GM19328 (cell line): Measurements from ENCODE around the gene MAP7D2.

Source experiments
- ATAC-seq: cut with Tn5 transposase; IDR thresholded peaks from one replicate; pipeline ENCODE4 v1.9.1; 2021; ENCODE audit warnings: mild to moderate bottlenecking, moderate library complexity; ENCODE audit not compliant: unreplicated experiment

The MAP7D2 gene

DNA sequence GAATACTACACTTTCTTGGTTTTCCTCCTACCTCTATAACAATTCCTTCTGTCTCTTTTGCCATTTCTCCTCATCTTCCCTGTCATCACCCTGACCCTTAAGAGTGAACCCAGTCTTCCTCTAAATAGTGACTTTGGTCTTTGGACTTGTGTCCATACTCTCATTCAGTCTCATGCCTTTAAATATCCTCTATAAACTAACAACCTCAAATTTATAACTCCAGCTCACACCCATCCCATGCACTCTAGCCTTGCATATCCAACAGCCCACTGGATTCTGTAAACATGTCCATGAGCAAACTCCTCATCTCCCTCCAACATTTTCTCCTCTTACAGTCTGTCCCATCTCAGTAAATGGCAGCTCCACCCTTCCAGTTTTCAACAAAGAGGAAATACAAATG lies 140.9 kb downstream of the MAP7D2 start:
- no peak for ATAC-seq

DNA sequence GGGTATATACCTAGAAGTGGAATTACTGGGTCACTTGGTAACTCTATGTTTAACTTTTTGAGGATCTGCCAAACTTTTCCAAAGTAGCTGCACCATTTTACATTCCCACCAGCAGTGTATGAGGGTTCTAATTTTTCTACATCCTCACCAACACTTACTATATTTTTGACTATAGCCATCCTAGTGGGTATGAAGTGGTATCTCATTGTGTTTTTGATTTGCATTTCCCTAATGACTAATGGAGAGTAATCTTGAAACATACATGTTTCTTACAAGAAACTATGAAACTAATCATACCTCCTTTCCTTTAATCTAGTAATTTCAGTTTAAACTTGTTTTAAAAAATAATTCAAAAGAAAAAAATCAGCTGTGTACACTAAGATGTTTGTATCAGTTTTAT lies 143.7 kb downstream of the MAP7D2 start:
- ATAC-seq, result no peak

DNA sequence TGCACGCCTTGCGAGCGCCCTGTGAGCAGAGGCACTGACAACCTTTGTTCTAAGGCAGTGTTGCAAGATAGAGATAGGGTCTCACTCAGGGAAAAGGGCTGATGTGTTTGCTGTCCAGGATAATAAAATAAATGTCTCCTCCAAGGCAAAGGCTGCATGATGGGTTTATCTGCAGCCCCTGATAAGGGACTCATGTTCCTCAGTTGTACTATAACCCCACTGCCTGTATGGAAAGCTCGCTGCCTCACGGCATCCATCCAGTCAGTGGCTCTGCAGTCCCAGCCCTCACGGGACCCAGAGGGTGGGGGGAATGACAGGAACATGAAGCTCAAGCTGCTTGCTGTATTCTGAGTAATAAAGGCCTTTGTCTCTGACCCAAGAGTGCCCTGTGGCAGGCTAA lies 148.4 kb downstream of the MAP7D2 start:
- ATAC-seq, result no peak

DNA sequence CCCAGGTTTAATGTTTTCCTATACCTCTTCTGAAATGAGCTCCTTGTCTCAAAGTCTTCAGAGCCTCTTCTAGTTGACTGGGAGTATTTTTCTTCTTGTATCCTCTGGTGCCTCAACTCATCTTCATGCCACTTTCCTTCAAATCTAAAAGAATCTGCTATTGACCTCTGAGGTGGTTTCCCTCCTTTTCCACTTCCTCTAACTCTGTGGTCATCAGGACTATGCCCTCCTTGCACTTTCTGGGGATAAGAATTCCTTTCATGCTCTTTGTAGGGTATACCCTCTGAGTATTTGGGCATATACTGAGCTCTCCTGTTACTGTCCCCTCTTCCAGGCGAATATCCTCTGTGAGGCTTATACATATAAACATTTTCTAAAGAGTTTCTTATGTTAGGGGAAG lies 150.7 kb downstream of the MAP7D2 start:
- no peak for ATAC-seq

DNA sequence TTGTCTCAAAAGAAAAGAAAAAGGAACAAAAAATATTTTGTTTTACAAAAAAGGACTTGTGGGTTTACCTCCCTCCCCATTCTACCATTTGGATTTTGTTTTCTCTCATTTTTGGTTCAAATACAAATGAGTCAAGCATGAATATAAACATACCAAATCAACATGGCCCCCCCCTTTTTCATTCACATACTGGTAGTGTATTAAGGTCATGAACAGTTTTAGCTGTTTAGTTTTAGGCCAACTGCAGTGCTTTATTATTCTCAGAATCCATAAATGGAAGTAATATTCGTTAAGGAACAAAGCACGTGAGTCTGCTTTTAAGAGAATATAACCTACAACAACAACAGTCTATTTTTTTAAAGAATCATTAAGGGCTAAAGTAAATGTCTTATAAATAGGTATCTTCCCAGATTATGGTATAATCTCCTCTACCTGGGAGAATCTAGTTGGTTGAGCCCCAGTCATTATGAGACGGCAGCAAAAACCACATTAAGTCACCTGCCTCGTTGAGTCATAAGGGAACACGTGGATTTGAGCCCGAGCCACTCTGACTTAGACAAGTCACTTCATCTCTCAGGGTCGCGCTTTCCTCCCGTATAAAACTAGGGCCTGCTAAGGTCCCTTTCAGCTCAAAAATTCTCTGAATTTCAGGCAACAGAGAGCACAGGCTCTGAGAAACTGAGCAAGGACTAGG lies 152.5 kb downstream of the MAP7D2 start:
- no peak for ATAC-seq

DNA sequence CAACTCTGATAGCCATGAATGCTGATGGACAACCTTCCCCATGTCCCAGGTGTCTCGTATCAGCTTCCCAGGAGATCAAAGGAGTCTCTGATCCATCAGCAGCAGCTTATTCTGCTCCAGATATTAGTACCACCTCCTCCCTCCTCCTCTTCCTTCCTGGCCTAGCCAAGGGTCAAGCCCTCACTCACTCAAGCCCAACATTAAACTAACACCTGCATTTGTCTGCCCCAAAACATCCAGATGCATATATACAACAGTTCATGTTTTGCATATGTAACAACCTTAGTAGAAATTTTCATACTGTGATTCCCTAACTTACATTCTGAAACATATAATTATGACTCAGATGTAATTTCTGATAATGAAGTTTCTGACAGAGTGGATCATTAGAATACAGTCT lies 155.8 kb downstream of the MAP7D2 start:
- ATAC-seq, result no peak

DNA sequence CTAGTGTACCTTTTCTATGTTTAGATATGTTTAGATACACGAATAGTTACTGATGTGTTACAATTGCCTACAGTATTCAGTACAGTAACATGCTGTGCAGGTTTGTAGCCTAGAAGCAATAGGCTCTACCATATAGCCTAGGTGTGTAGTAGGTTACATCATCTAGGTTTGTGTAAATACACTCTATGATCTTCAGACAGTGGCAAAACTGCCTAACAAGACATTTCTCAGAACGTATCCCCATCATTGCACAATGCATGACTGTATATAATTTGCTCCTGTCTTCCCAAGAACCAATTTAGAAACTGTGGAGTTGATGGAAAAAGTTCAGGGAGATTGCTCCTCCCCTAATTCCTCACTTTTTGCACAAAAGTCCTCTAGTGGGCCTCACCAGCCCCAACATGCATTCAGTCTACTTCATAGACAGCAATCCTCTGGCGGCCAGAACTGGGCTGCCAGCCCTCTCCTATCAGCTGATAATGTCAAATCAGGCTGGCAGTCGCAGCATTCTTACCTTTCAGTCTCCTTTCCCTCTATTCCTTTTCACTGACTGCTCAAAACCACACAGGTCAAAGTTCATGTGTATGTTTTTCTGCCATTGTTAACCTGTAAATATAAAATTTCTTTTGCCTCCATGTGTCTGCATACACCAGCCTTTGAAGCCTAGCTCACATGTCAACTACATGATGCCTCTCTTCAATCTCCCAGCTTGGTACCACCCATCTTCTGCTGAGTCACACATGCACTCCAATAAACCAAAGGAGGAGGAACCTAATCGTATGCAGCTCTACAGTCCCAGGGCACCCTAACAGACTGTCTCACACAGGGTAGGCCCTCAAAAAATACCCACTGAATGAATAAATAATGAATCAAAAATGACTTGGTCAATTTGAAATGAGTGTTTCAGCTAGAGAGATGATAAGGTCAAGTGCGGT lies 157.9 kb downstream of the MAP7D2 start:
- no peak for ATAC-seq

DNA sequence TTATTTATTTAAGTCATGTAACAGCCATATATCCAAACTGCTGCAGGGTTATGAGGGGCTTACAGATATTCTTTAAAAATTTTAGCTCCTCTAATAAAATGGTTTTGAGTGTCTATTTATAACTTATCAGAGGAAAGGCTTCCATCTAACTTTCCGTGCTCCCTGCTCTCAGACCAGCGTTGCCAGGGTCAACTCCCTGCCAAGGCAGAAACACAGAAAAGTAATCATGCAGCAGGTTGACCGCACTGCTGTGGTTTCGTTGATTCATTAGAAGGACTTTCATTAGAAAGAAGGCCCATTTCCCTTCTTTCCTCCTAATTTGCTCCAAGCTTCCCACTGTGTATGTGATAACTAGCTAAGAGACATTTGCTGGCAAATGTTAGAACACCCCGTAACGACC lies 159.8 kb downstream of the MAP7D2 start:
- ATAC-seq, result no peak
